ENCODE results near the gene MCC. TPM values are rescaled to one million over a fixed set of nuclear protein-coding genes. Genes with fewer than 3 reads are reported as not detected.

The MCC gene
- total RNA-seq, 1 experiment from 2014 or later: 23.5 TPM

DNA sequence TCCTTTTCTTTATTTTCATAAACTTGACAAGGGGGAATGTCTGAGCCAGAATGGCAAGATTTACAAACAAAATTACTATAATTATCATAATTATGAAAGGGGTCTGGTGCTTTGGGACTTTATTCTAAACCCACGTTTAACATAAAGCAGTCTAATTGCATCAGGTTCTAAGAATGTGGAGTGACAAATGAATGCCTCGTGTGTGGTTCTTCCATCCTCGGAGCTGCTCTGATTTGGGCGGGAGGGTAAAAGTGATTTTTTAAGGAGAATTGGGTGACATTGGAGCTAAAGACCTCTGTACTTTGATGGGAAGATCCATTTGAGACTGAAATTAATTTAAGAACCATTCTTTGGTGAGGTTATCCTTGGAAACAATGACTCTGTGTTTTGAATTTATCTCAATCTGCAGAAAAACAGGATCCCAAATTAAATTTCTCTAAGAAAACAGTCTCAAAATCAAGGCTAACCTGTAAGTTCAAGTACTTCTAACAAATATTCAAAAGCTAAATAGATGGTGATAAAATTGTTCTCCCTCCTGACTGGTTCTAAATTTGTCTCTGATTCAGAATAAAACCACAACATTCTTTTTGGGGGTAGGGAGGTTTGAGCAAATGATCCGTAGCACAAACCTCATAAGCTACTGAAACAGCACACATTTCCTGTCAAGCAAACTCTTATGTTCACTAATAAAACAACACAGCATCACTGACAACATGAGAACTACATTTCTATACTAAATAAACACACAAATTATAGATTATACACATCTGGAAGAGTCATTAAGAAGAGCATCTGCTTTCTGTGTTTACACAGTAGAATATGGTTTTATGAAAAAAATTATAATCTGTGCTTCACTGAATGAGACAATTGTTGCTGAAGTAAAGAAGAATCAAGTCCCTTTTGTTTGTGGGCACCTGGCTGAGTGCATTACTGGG is 426.1 kb downstream of the MCC start:
- no peak for ATAC-seq
- Mint-ChIP-seq H3K4me1 (peaks cover 6% of the 10 kb centered on the region; the same call in 1 of the 2 replicates), H3K4me3 (no peak overlapping the region), H3K27ac (no peak overlapping the region), H3K9me3 (no peaks in the 10 kb centered on the region), H3K36me3 (peaks cover 24% of the 10 kb centered on the region), H3K27me3 (ENCODE audit: low read depth) (no peaks in the 10 kb centered on the region)
- CTCF ChIA-PET: no interaction called here
- TF ChIP-seq, protein P1, sequence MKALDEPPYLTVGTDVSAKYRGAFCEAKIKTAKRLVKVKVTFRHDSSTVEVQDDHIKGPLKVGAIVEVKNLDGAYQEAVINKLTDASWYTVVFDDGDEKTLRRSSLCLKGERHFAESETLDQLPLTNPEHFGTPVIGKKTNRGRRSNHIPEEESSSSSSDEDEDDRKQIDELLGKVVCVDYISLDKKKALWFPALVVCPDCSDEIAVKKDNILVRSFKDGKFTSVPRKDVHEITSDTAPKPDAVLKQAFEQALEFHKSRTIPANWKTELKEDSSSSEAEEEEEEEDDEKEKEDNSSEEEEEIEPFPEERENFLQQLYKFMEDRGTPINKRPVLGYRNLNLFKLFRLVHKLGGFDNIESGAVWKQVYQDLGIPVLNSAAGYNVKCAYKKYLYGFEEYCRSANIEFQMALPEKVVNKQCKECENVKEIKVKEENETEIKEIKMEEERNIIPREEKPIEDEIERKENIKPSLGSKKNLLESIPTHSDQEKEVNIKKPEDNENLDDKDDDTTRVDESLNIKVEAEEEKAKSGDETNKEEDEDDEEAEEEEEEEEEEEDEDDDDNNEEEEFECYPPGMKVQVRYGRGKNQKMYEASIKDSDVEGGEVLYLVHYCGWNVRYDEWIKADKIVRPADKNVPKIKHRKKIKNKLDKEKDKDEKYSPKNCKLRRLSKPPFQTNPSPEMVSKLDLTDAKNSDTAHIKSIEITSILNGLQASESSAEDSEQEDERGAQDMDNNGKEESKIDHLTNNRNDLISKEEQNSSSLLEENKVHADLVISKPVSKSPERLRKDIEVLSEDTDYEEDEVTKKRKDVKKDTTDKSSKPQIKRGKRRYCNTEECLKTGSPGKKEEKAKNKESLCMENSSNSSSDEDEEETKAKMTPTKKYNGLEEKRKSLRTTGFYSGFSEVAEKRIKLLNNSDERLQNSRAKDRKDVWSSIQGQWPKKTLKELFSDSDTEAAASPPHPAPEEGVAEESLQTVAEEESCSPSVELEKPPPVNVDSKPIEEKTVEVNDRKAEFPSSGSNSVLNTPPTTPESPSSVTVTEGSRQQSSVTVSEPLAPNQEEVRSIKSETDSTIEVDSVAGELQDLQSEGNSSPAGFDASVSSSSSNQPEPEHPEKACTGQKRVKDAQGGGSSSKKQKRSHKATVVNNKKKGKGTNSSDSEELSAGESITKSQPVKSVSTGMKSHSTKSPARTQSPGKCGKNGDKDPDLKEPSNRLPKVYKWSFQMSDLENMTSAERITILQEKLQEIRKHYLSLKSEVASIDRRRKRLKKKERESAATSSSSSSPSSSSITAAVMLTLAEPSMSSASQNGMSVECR (CRISPR knock-in tag; IDR thresholded peaks at IDR 0.05; ENCODE audit: borderline replicate concordance): no peak
- POLR2A ChIA-PET: no interaction called here
- no peak for DNase-seq (ENCODE audit: low spot score)

DNA sequence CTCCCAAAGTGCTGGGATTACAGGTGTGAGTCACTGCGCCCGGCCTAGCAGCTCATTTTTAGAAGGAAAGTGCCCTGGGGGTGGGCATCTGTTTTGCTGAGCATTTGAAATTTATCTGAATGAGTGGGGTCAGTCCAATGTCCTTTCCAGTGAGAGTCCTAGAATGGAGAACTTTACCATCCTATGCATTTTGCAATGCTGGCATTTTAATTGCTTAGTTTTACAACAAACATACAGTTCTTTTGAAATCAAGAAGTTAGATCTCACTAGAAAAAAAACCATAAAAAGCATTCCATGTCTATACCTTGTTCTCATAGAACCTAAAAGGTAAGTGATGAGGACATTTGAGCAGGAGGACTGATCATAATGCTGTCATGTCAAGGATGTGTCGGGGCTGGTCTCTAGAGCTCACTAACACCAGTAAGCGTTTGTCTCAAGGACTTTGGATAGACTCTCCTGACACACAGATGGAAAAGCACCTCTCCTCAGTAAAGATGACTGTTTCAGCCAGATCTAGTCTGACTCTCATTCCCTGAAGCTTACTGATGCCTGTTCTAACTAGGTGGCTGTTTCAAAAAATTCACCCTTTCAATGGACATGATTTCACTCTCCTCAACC is 427.7 kb downstream of the MCC start:
- Mint-ChIP-seq H3K36me3 (peaks cover 19% of the 10 kb centered on the region), H3K27ac (0 out of 2 replicates have a peak overlapping the region, but pooled peaks have one; percentile 22), H3K9me3 (no peaks in the 10 kb centered on the region), H3K27me3 (ENCODE audit: low read depth) (no peaks in the 10 kb centered on the region), H3K4me1 (peaks cover 4% of the 10 kb centered on the region; the same call in 1 of the 2 replicates), H3K4me3 (no peak overlapping the region)
- no peak for TF ChIP-seq GRHL2 (CRISPR knock-in tag; IDR thresholded peaks at IDR 0.05; ENCODE audit: insufficient replicate concordance, severe bottlenecking)
- no peak for TF ChIP-seq FOXK1 (CRISPR knock-in tag; IDR thresholded peaks at IDR 0.05)
- TF ChIP-seq, protein P2, sequence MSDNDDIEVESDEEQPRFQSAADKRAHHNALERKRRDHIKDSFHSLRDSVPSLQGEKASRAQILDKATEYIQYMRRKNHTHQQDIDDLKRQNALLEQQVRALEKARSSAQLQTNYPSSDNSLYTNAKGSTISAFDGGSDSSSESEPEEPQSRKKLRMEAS (CRISPR knock-in tag; IDR thresholded peaks at IDR 0.05): no peak
- no peak for TF ChIP-seq JAZF1 (CRISPR knock-in tag; IDR thresholded peaks at IDR 0.05)
- TF ChIP-seq, protein P3, sequence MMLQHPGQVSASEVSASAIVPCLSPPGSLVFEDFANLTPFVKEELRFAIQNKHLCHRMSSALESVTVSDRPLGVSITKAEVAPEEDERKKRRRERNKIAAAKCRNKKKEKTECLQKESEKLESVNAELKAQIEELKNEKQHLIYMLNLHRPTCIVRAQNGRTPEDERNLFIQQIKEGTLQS (CRISPR knock-in tag; conservative IDR thresholded peaks at IDR 0.05): no peak
- TF ChIP-seq JUN (CRISPR knock-in tag; IDR thresholded peaks at IDR 0.05): no peak
- TF ChIP-seq MXD4 (CRISPR knock-in tag; IDR thresholded peaks at IDR 0.05; ENCODE audit: borderline replicate concordance): no peak
- ATAC-seq (no peak), DNase-seq (ENCODE audit: low spot score) (no peak)
- ChIA-PET CTCF (interaction anchor here (1.5 kb wide), 1 partner anchor 17 kb away, joined by 3 read pairs; no protein-coding TSS in a partner anchor), POLR2A (no interaction called here)

DNA sequence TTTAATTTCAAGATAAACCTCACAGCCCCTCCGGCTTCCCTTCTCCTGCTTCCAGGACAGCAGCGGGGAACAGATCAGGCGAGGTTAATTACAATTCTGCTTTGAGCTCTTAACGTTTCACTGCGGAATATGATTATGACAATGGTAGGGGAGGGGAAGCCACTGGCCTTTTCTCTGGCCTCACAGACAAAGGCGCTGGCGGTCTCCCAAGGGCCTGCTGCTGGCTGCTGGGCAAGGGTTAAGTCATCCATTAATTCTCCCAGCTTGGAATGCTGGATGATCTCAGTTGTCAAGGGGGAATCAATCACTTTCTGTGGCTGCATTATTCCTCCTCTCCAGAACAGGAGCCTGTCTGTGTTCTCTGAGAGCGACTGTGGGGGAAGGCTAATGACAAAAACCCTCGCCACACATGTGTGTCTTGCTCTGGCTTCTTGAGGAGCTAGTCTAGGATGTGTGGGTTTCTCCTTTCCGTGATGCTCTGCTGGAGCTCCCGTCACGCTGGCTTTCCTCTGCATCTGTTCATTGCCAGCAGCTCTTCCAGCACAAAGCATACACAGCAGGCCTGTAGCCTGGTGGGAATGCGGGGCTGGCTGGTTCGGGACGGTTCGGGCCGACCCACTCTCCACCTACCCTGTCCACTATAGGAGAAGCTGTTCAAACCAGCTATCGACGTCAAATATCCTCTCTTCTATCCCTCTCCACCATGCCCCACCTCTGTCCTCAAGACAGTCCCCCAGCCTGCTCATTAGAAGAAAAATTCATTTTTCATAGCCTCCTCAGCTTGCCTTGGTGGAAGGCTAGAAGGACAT is 428.8 kb downstream of the MCC start:
- DNase-seq (ENCODE audit: low spot score): no peak
- Mint-ChIP-seq H3K27ac (peak overlapping the region; percentile 66), H3K9me3 (no peaks in the 10 kb centered on the region), H3K27me3 (ENCODE audit: low read depth) (no peaks in the 10 kb centered on the region), H3K36me3 (peaks cover 19% of the 10 kb centered on the region), H3K4me1 (peaks cover 4% of the 10 kb centered on the region; the same call in 1 of the 2 replicates), H3K4me3 (no peak overlapping the region)
- CTCF ChIA-PET: interaction anchor here (0.5 to 1.5 kb wide), 4 partner anchors 16 to 454 kb away, joined by 3 to 4 read pairs (median 3); partner anchors contain the start of gene YTHDC2
- ATAC-seq: no peak
- TF ChIP-seq SOX15 (CRISPR knock-in tag; IDR thresholded peaks at IDR 0.05): no peak
- no peak for TF ChIP-seq NFATC4 (CRISPR knock-in tag; IDR thresholded peaks at IDR 0.05)
- TF ChIP-seq, protein P4, sequence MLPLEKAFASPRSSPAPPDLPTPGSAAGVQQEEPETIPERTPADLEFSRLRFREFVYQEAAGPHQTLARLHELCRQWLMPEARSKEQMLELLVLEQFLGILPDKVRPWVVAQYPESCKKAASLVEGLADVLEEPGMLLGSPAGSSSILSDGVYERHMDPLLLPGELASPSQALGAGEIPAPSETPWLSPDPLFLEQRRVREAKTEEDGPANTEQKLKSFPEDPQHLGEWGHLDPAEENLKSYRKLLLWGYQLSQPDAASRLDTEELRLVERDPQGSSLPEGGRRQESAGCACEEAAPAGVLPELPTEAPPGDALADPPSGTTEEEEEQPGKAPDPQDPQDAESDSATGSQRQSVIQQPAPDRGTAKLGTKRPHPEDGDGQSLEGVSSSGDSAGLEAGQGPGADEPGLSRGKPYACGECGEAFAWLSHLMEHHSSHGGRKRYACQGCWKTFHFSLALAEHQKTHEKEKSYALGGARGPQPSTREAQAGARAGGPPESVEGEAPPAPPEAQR (CRISPR knock-in tag; IDR thresholded peaks at IDR 0.05): no peak
- POLR2A ChIA-PET: no interaction called here
